Stimulated activated CD4-positive, alpha-beta T cell treated with anti-CD3 and anti-CD28 coated beads, Interleukin-12 subunit alpha, Interleukin-12 subunit beta, amount 100 ng/mL, for 4 hours (primary cell): ENCODE results near the gene MSH3.
"Not testable (repeated sequence)": the region's sequence is repeated elsewhere in the genome, so short reads cannot be mapped to it uniquely, and the experiment has no call there.

ENCODE experiments used
- DNase-seq: peaks from one replicate; pipeline ENCODE4 v3.0.0-alpha.2; 2020

Gene MSH3

DNA sequence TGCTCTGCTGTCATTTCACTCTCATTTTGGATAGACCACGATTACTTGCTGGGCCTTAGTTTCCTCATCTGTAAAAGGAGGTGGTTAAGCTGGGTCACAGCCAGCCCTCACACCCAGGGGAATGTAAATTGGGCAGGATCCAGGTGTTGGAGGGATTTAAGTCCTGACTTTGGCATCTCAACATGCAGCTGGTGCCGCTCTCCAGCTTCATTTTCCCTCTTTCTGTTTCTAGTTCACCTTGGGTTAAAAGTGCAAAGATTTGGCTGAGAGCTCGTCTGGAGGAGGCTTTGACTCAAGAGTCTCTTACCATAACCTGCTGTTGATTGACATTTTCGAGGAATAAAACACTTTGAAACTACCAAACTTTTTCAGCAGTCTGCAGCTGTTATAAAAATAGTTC lies 144.6 kb downstream of the MSH3 start:
- no peak for DNase-seq

DNA sequence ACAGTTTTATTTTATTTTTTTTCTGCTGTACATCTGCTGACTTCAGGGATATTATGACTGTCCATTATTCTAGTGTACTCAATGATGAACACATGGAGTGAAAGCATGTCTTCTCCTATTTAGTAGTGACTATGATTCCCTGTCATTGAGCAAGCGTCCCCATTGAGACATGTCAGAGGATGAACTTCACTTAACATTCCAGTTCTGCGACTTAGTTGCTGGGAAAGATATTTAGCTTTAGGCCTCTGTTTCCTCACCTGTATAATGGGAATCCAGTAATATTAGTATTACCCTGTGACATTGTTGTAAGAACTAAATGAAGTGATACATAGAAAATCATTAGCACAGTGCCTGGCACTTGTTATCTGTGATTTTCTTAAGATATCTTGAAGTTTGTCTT lies 145.1 kb downstream of the MSH3 start:
- DNase-seq = no peak

DNA sequence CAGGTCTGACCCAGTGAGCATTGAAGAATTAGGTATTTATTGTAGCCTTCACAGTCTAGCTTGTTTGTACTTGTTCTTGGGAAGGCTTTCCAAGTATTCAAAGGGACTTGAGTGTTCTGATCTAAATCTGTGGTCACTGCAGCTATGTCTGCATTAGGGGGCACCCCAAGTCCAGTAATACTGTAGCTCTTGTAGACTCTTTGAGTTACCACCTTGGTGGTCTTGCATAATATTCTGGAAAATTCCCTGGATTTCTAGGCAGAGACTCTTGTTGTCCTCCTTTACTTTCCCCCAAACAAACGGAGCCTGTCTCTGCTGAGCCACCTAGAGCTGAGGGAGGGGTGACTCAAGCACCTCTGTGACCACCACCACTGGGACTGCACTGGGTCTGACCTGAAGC lies 149.9 kb downstream of the MSH3 start:
- no peak for DNase-seq

DNA sequence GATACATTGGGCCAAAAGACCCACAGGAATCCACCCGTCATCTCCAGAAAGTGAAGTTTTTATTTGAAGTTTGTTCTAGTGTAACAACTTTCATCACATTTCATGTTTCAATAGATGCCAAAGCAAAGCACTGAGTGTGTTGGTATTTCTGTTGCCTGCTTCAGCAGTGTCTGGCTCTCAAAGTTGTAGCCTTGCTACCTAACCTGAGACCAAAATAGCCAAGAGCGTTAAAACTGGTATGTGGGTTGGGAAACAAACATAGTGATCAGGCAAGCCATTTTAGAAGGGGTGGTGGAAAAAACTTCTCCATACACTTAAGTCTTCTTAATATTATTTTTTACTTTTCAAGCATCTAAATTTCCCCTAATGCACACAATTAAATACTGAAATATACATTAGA lies 150.6 kb downstream of the MSH3 start:
- no peak for DNase-seq

DNA sequence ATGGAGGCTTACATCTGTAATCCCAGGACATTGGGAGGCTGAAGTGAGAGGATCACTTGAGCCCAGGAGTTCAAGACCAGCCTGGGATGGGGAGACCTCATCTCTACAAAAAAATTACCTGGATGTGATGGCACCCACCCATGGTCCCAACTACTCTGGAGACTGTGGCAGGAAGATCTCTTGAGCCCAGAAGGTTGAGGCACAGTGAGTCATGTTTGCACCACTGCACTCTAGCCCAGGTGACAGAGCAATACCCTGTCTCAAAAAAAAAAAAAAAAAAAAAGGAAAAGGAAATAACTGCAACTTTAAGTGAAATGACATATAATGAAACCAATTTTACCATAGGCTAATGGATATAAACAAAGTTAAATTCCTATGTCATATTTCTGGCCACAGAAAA lies 152.5 kb downstream of the MSH3 start:
- no peak for DNase-seq

DNA sequence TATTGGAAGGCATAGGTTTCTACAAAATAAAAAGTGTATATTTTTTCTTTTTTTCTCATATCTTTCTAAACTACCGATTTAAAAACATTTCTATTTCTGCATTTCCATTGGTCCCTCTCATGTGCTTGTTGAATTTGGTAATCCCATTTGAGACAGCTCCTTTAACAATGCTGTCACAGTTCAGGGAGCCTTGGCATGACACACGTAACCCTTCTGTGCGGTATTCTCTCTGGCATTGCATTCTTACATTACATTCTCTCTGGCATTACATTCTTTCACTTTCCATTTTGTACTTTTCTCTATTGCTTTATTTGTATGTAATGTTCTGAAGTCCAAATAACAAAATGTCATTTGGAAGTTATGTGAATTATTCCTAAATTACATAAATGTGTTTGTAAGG lies 155.0 kb downstream of the MSH3 start:
- no peak for DNase-seq

DNA sequence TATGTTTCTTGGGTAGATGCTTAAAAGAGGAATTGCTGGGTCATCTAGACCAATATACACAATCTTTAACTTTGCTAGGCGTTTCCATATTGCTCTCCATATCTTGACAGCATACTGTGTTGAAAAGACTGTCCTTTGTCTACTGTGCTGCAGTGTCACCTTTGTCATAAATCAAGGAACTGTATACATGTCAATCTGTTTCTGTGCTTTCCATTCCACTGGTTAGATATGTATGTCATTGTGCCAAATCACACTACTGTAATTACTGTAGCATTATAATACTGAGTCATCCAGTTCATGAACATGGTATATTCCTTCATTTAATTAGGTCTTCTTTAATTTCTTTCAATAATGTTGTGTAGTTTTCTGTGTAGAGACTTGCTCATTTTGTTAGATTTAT lies 156.0 kb downstream of the MSH3 start:
- DNase-seq = no peak

DNA sequence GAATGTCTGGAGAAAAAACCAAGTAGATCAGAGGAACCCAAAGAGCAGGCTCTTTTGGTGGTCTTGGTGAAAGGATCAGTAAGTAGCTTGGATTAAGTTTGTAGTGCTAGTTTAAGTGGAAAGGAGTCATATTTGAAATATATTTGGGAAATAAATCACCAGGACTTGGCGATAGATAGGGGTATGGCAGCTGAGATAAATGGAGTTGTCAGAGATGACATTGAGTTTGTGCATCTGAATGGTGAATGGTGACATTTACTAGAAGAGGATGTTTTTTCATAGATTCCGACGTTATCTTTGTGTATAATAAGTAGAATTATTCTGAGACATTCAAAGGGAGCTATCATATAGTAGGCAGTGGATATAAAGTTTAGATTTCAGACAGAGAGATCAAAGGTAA lies 162.1 kb downstream of the MSH3 start:
- DNase-seq = no peak

DNA sequence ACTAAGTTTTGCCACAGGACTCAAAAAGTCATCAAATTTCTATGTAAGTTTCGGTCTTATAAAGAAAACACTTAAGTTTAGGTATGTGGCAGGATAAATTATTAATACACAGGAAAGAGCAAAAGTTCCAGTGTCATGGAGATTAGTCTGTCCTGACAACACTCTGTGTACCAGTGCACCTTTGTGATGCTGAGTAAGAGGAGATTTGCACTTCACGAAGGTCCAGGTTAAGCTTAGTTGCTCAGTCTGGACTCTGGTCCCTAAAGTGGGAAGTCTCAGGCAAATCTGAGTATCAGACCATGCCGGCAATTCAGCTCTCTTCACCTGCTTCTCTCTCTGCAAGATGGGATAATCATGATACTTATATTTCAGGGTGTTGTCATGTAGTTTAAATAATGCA lies 166.2 kb downstream of the MSH3 start:
- DNase-seq = no peak

DNA sequence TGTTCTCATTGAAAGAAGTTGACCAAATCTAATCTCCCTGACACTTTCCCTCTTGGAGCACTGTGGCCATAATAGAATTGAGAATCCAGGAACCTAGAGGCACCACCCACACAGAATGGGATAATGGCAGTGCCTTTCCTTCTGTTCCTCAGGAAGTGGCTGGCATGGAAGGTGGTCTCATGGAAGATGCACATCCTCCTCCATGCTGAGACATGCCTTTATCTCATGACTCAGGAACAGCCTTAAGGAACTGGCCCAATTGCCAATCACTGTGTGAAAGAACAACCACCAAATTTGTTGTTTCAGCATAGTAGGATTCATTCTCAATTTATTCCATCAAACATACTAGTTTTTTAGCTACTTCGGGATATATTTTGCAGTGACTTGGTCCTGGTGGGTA lies 168.2 kb downstream of the MSH3 start:
- no peak for DNase-seq

DNA sequence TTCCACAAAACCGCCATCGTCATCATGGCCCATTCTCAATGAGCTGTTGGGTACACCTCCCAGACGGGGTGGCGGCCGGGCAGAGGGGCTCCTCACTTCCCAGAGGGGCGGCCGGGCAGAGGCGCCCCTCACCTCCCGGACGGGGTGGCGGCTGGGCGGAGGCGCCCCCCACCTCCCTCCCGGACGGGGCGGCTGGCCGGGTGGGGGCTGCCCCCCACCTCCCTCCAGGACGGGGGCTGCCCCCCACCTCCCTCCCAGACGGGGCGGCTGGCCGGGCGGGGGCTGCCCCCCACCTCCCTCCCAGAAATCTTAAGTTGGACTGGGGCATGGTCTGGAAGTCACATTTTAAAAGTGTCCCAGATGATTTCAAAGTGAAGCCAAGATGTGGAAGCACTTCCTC lies 169.7 kb downstream of the MSH3 start:
- not testable (repeated sequence) for DNase-seq

DNA sequence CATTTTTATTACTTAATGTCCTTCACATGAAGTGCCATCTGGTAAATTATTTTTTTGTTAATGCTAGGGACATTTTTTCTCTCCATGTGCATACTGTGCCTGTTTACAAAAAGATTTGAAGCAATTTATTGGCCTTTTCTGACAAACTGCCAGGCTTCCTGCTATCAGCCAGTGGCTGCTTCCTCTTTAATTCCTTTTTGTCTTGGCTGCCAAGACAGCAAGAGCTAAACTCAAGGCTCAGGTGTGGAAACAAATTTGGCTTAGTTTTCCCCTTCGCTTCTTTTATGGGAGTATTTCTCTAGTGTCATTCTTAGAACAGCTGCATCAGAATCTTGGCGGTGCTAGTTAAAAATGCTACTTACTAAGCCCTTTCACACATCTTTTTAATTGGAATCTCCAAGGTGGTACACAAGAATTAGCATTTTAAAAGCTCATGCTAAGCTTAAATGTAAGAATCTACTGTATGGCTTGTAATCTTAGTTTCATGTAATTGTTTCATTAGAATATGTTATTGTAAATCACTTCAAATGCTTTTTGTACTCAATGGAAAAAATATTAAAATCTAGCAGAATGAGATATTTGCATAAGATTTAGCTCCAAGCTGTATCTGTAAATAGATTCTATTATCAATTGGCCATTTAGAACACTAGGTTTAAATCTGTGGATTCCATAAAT lies 171.5 kb downstream of the MSH3 start:
- DNase-seq = no peak

DNA sequence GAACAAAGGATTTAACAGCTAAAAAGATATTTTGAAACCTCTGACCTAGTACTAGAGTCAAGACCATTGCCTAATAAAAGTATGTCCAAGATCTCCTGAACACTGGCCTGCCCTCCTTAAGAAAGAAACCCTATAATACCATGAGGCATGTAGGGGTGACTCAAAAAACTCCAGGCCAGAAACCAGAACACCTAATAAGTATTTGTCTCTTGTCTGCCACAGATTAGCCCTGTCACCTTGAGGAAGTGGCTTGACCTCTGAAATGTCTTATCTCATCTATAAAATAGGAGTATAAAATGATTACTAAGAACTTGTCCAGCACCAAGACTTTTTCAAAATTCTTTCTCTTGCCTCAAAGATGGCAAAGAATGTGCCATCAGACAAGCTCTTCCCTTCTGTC lies 180.3 kb downstream of the MSH3 start:
- no peak for DNase-seq

DNA sequence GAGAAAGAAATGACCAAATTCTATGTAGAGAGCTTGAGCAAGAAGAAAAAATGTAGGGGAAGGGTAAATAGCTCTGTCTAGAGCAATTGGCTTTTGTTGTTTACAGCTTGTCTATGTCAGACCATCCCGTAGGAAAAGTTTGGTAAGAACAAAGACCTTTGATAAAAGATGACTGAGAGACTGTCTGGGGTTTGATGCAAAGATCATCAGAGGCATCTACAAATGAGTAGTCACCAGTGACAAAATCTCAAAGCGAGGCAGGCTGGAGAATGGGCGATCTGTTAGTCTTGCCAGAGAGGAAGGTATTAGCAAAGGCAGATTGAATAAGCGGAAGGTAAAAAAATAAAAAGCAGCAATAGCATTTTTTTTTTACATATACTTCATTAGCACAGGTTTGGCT lies 180.7 kb downstream of the MSH3 start:
- no peak for DNase-seq

DNA sequence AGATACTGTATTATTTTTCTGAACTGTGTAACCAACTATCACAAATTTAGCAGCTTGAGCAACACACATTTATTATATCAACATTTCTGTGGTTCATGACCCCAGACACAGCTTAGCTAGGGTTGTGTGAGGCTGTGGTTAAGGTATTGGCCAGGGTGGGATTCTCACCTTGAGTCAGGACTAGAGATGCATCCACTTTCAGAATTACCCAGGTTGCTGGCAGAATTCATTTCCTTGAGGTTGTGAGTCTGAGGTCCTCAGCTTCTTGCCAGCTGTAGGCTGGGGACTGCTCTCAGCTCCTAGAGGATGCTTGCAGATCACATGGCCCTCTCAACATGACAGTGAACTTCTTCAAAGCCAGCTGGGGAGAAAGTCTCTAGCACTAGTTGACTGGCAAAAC lies 183.2 kb downstream of the MSH3 start:
- DNase-seq = no peak

DNA sequence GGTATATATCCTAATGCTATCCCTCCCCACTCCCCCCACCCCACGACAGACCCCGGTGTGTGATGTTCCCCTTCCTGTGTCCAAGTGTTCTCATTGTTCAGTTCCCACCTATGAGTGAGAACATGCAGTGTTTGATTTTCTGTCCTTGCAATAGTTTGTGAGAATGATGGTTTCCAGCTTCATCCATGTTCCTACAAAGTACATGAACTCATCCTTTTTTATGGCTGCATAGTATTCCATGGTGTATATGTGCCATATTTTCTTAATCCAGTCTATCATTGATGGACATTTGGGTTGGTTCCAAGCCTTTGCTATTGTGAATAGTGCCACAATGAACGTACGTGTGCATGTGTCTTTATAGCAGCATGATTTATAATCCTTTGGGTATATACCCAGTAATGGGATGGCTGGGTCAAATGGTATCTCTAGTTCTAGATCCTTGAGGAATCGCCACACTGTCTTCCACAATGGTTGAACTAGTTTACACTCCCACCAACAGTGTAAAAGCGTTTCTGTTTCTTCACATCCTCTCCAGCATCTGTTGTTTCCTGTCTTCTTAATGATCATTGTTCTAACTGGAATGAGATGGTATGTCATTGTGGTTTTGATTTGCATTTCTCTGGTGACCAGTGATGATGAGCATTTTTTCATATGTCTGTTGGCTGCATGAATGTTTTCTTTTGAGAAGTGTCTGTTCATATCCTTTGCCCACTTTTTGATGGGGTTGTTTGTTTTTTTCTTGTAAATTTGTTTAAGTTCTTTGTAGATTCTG lies 186.8 kb downstream of the MSH3 start:
- not testable (repeated sequence) for DNase-seq

DNA sequence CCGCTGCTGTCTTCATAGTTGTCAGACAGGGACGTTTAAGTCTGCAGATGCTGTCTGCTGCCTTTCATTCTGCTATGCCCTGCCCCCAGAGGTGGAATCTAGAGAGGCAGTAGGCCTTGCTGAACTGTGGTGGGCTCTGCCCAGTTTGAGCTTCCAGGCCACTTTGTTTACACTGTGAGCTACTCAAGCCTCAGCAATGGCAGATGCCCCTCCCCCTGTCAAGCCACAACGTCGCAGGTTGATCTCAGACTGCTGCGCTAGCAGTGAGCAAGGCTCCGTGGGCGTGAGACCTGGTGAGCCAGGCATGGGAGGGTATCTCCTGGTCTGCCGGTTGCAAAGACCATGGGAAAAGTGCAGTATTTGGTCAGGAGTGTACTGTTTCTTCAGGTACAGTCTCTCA lies 192.0 kb downstream of the MSH3 start:
- not testable (repeated sequence) for DNase-seq

DNA sequence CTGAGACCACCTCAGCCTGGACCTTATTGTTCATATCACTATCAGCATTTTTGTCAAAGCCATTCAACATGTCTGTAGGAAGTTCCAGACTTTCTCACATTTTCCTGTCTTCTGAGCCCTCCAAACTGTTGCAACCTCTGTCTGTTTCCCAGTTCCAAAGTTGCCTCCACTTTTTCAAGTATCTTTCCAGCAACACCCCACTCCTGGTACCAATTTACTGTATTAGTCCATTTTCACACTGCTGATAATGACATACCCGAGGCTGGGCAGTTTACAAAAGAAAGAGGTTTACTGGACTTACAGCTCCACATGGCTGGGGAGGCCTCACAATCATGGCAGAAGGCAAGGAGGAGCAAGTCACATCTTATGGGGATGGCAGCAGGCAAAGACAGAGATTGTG lies 195.7 kb downstream of the MSH3 start:
- DNase-seq = not testable (repeated sequence)

DNA sequence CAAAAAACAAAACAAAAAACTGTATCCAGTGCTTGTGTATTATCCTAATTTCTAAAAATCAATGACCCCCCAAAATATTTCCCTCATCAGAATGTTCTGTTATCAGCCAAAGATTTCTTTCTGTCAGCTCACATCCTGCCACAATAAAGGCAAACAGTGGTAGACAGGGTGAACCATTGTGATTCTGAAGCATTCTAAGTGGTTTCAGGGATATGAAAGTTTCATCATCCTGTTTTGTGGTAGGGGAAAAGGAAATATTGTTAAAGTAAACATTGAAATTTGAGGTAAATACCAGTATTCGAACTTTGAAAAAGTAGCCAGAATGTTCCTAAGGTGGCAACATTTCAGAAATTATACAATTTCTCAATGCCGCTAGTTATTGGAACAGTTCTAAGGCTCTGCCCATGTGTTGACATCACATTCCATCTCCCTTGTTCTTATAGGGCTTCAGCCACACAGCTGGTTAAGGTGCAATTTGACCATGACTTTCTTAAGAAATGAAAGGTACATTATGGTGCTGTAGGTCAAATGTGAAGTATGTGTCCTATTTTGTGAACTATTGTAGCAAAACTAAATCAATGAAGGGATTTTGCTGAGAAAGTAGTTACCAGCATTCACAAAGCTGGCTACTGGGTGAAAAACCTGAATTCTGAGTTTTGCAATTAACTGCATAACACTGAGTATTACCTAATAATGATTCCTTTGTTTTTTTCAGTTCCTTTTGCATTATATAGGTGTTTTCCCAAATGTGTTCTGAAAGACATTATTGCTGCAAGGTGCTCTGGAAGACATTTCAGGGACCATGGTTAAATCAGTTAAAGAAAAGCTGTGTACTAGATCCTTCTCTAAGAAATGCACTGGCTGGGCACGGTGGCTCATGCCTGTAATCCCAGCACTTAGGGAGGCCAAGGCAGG lies 198.1 kb downstream of the MSH3 start:
- no peak for DNase-seq

DNA sequence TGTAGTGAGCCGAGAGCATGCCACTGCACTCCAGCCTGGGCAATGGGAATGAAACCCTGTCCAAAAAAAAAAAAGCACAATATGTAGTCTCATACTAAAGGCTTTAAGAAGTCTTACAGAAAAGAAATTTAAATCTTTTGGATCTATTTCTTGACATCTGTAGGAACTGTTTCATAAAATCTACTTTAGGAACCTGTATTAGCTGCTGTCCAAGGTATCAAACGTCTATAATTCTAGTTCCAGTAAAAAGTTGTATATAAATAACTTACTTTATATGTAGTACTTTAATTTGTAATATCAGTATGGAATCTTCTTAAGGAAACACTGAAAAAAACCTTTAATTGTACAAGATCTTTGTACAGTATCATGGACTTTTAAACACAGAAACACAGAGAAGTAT lies 199.0 kb downstream of the MSH3 start:
- DNase-seq = no peak

DNA sequence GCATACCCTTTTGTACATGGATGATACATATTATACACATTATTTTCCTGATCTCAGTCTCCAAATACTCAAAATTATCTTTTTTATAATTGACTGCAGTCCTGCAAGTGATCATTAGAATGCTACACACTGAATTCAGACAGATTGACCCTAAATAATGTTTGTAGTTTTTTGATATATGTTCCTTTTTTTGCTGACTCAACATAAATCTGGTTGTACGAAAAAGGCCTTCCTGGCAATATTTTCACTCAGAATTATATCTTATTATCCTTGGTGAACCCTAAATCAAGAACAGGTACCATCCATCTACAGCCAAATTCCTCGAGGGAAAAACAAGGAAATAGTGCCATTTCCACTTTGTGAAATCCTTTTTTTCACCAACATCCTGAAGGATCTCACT lies 200.1 kb downstream of the MSH3 start:
- no peak for DNase-seq

DNA sequence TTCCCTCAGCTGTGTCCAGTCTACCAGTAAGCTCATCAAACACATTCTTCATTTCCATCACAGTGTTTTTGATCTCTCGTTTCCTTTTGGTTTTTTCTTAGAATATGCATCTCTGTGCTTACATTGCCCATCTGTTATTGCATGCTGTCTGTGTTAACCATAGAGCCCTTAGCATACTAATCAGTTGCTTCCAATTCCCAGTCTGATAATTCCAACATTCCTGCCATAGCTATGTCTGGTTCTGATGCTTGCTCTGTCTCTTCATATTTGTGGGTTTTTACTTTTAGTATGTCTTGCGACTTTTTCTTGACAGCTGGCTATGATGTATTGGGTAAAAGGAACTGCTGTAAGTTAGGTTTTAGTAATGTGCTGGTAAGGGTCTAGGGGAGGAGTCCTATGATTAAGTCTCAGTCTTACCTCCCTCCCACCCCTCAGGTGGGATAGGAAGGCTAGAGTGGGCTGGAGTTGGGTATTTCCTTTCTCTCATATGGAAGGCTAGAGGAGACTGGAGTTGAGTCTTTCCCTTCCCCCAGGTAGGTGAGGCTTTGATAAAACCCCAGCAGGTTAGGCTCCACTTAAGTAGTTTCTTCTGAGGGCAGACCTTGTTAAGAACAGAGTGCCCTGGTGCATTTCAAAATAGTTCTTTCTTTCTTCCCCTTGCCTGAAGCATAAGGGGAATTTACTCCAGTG lies 206.6 kb downstream of the MSH3 start:
- DNase-seq = no peak

DNA sequence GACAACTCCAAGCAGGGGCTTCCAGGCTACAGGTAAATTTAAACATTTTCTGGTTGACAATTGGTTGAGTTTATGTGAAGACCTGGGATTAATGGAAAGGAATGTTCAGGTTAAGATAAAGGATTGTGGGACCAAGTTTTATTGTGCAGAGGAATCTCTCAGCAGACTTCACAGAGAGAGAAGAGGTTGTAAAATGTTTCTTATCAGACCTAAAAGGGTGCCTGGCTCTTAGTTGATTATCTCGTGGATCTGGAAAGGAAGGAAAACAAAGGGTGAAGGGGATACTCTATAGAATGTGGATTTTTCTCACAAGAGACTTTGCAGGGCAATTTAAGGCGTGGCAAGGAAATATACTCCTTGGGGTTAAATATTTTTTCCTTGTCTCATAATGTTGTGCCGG lies 209.3 kb downstream of the MSH3 start:
- DNase-seq = no peak
